GM12878 (cell line): ENCODE data around the gene RB1. TPM values are rescaled to one million over a fixed set of nuclear protein-coding genes. Genes with fewer than 3 reads are reported as not detected.
"Not testable (repeated sequence)": the region's sequence is repeated elsewhere in the genome, so short reads cannot be mapped to it uniquely, and the experiment has no call there.

Source experiments
- ATAC-seq: fragments of 200-7000 bp; cut with Tn5 transposase; 3 replicates; pipeline ENCODE4 v1.9.1; 2020; ENCODE audit warnings: mild to moderate bottlenecking, moderate library complexity
- BruUV-seq: library from RNA; stranded (reverse); fragments of 400-500 nt; replicated peaks from 2 replicates; lab custom pipeline; 2021; lab: Mats Ljungman, UMichigan
- CTCF ChIA-PET: fragments of 300-600 bp; sonication (Branson Sonifier 250); formaldehyde crosslinking; extraction: SDS; loops from one replicate; lab custom pipeline; 2021; ENCODE audit warnings: inconsistent platforms; lab: Yijun Ruan, JAX
- POLR2A ChIA-PET: fragments of 350-600 bp; formaldehyde crosslinking; extraction: SDS; loops from one replicate; lab custom pipeline; 2021; ENCODE audit warnings: inconsistent platforms; lab: Charles Lee
- RAD21 ChIA-PET: fragments of 300-600 bp; sonication (Branson Sonifier 250); formaldehyde crosslinking; loops from one replicate; lab custom pipeline; 2023; ENCODE audit warnings: antibody characterized with exemption; ENCODE audit not compliant: unreplicated experiment; lab: Charles Lee
- SMC1A ChIA-PET: fragments of 300-600 bp; sonication (Branson Sonifier 250); formaldehyde crosslinking; loops from one replicate; lab custom pipeline; 2023; ENCODE audit not compliant: unreplicated experiment, uncharacterized antibody; lab: Charles Lee
- DNase-seq: peaks from one replicate; pipeline ENCODE4 v3.0.0-alpha.2; 2011; ENCODE audit warnings: low read depth, low spot score
- FAIRE-seq: peaks from 3 replicates; lab custom pipeline; 2011; peaks lifted over from hg19 to GRCh38; lab: Jason Lieb, UNC
- H2AFZ ChIP-seq: 2 replicates; pipeline ENCODE4 v1.6.0; 2011; ENCODE audit warnings: low read depth, low read length, control low read depth; ENCODE audit not compliant: control insufficient read depth
- H3K27ac ChIP-seq: 2 replicates; pipeline ENCODE4 v1.5.1; 2011; ENCODE audit warnings: control low read depth; ENCODE audit not compliant: control insufficient read depth, insufficient read depth
- H3K27me3 ChIP-seq, 2 experiments: replicated peaks in 1 of 2; 2 replicates each; pipeline versions ENCODE4 v1.6.0 to v1.6.1; 2011; ENCODE audit warnings: low read length in 1 of 2; ENCODE audit not compliant: control insufficient read depth in 2 of 2, insufficient read depth in 2 of 2
- H3K36me3 ChIP-seq, 2 experiments: 2 replicates each; pipeline ENCODE4 v1.5.1; 2011; ENCODE audit warnings: low read length in 1 of 2; ENCODE audit not compliant: control insufficient read depth in 2 of 2, insufficient read depth in 2 of 2
- H3K4me1 ChIP-seq: 2 replicates; pipeline ENCODE4 v1.6.1; 2011; ENCODE audit warnings: mild to moderate bottlenecking, low read length, moderate library complexity, mixed read lengths; ENCODE audit not compliant: control insufficient read depth, insufficient read depth
- H3K4me2 ChIP-seq: 2 replicates; pipeline ENCODE4 v1.6.0; 2011; ENCODE audit warnings: control low read depth; ENCODE audit not compliant: control insufficient read depth, insufficient read depth
- H3K4me3 ChIP-seq: fragments of 200-600 bp; sonication (generic); 2 replicates; pipeline ENCODE4 v1.5.1; 2016
- H3K79me2 ChIP-seq: 2 replicates; pipeline ENCODE4 v1.6.0; 2011; ENCODE audit warnings: low read length; ENCODE audit not compliant: control insufficient read depth, insufficient read depth
- H3K9ac ChIP-seq: 2 replicates; pipeline ENCODE4 v1.8.0; 2011; ENCODE audit warnings: low read length, control low read depth, mixed read lengths; ENCODE audit not compliant: control insufficient read depth, insufficient read depth
- H3K9me3 ChIP-seq: replicated peaks from 3 replicates; pipeline ENCODE4 v1.5.1; 2011; ENCODE audit warnings: mild to moderate bottlenecking, low read length; ENCODE audit not compliant: control insufficient read depth, insufficient read depth
- H4K20me1 ChIP-seq: 2 replicates; pipeline ENCODE4 v1.6.0; 2011; ENCODE audit not compliant: control insufficient read depth, insufficient read depth
- BCLAF1 ChIP-seq: fragments of 450-650 bp; IDR thresholded peaks from 2 replicates; pipeline ENCODE4 v1.6.1; 2017; ENCODE audit warnings: antibody characterized with exemption, mild to moderate bottlenecking, moderate library complexity
- HSF1 ChIP-seq: fragments of 150-350 bp; IDR thresholded peaks from 2 replicates; pipeline ENCODE4 v1.6.1; 2014; ENCODE audit warnings: mild to moderate bottlenecking, low read depth, low read length
- IRF4 ChIP-seq: IDR thresholded peaks from 2 replicates; pipeline ENCODE4 v1.6.1; 2011; ENCODE audit warnings: low read depth, low read length
- MLLT1 ChIP-seq: fragments of 450-650 bp; IDR thresholded peaks from 2 replicates; pipeline ENCODE4 v1.6.1; 2016; ENCODE audit warnings: mild to moderate bottlenecking
- NFYA ChIP-seq: IDR thresholded peaks from 2 replicates; pipeline ENCODE4 v1.6.1; 2011; ENCODE audit warnings: low read depth, mild to moderate bottlenecking, low read length, improper control_type of control experiment, borderline replicate concordance
- PBX3 ChIP-seq: IDR thresholded peaks from 2 replicates; pipeline ENCODE4 v1.6.1; 2011; ENCODE audit warnings: mild to moderate bottlenecking, low read depth, low read length, moderate library complexity; ENCODE audit not compliant: insufficient replicate concordance
- ZZZ3 ChIP-seq: IDR thresholded peaks from 2 replicates; pipeline ENCODE4 v1.6.1; 2011; ENCODE audit warnings: low read depth; ENCODE audit not compliant: control insufficient read depth, insufficient read length
- WGBS: methylation state at CpG from one replicate; pipeline ENCODE4 v1.1.6; 2016; ENCODE audit warnings: low lambda C conversion rate; ENCODE audit not compliant: insufficient replicate concordance, insufficient coverage; ENCODE audit errors: missing lambda C conversion rate; 5-methylcytosine and 5-hydroxymethylcytosine counted together
- in situ Hi-C: fragments of 300-500 bp; cut with MboI; formaldehyde crosslinking; loops from 9 replicates; pipeline ENCODE4 v1.14.3; 2018; ENCODE audit warnings: mixed read lengths
- intact Hi-C: fragments of 100-400 bp; cut with micrococcal nuclease; formaldehyde crosslinking; loops from one replicate; pipeline ENCODE4 v1.14.2; 2022; ENCODE audit not compliant: unreplicated experiment
- polyA plus RNA-seq, 11 experiments: library from polyadenylated mRNA; depleted of rRNA in 4 of 11; unstranded in 6 of 11; stranded (reverse) in 5 of 11; fragments of >200 nt; fragmentation: Nextera tagmentation in 4 of 11; fragmentation: Illumina TruSeq in 1 of 11; extraction: Ambion mirVana in 4 of 11; extraction: Trizol in 1 of 11; gene quantifications; 1 replicate in 1 of 11; 2 replicates in 10 of 11; pipeline versions ENCODE4 v1.2.1 to v1.2.3, GENCODE V29; 2011 to 2016; ENCODE audit warnings: inconsistent platforms in 2 of 11, missing spikeins in 2 of 11, low read depth in 1 of 11
- total RNA-seq, 4 experiments: library from RNA; depleted of rRNA in 3 of 4; stranded (reverse); fragments of >200 nt in 3 of 4; fragmentation: Illumina TruSeq in 1 of 4; extraction: Trizol in 1 of 4; gene quantifications; 2 replicates each; pipeline versions ENCODE4 v1.2.1 to v1.2.3, GENCODE V29; 2013 to 2021

Gene RB1
- total and polyA plus RNA-seq, 10 of the 15 experiments (the other 5 are each of a cell fraction or from before 2014, with no cell fraction given): 2.8 to 45.0 (median 8.3) TPM

DNA sequence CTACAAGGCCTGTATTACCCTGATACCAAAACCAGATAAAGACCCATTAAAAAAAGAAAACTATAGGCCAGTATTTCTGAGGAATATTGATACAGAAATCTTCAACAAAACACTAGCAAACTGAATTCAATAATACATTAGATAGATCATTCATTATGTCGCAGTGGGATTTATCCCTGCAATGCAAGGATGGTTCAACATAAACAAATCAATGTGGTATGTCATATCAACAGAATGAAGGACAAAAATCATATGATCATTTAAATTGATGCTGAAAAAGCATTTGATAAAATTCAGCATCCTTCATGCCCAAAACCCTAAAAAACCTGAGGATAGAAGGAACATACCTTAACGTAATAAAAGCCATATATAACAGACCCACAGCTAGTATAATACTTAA lies 50.0 kb downstream of the RB1 start (continued):
- no peak for TF ChIP-seq PBX3
- TF ChIP-seq IRF4: no peak
- no peak for TF ChIP-seq MLLT1
- TF ChIP-seq HSF1: no peak
- TF ChIP-seq ZZZ3: no peak
- TF ChIP-seq BCLAF1: no peak
- TF ChIP-seq NFYA: no peak

- in situ Hi-C loops, ATAC-seq, POLR2A ChIA-PET, H3K27me3 ChIP-seq, H3K4me3 ChIP-seq, BruUV-seq, H3K9me3 ChIP-seq, SMC1A ChIA-PET, DNase-seq, FAIRE-seq, CTCF ChIA-PET, H3K4me2 ChIP-seq, H3K27ac ChIP-seq, H3K9ac ChIP-seq, H4K20me1 ChIP-seq, H3K79me2 ChIP-seq, H3K4me1 ChIP-seq, H3K36me3 ChIP-seq, RAD21 ChIA-PET, intact Hi-C loops, H2AFZ ChIP-seq: not testable (repeated sequence)
- WGBS: 100% methylated on average over 2 of the region's 2 CpGs
Observed at GRCh38 chr13:48355524-48355923, 52.0 kb downstream of the RB1 start.
